ENCODE data around the gene MAPK8IP3.

MAPK8IP3 gene

DNA sequence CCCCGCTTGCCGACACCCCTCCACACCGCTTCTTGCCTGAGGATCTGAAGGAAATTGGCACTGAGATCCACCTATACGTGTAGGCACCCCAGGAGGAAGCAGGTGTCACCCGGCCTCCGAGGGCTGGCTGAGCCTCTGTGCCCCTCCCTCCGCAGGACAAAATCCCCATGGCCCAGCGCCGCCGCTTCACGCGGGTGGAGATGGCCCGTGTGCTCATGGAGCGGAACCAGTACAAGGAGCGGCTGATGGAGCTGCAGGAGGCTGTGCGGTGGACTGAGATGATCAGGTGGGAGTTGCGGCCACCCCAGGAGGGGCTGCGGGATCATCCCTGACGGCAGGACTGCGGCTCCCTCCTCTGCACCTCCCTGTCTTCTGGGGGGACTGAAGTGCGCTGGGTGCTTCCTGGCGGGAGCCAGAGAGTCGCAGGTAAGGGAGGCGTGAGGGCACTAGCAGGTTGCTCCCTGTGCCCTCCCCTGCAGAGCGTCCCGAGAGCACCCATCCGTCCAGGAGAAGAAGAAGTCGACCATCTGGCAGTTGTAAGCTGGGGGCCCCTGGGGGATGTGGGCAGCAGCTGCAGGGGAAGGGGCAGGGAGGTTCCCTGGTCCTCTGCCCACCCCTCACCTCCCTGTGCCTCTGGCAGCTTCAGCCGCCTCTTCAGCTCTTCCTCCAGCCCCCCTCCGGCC is 56.3 kb downstream of the MAPK8IP3 start:
- no peak for DNase-seq (ENCODE audit: low spot score)

- DNase-seq (ENCODE audit: low spot score) = no peak
These were observed 57.0 kb downstream of the MAPK8IP3 start for GRCh38 chr16:1762879-1763520.

DNA sequence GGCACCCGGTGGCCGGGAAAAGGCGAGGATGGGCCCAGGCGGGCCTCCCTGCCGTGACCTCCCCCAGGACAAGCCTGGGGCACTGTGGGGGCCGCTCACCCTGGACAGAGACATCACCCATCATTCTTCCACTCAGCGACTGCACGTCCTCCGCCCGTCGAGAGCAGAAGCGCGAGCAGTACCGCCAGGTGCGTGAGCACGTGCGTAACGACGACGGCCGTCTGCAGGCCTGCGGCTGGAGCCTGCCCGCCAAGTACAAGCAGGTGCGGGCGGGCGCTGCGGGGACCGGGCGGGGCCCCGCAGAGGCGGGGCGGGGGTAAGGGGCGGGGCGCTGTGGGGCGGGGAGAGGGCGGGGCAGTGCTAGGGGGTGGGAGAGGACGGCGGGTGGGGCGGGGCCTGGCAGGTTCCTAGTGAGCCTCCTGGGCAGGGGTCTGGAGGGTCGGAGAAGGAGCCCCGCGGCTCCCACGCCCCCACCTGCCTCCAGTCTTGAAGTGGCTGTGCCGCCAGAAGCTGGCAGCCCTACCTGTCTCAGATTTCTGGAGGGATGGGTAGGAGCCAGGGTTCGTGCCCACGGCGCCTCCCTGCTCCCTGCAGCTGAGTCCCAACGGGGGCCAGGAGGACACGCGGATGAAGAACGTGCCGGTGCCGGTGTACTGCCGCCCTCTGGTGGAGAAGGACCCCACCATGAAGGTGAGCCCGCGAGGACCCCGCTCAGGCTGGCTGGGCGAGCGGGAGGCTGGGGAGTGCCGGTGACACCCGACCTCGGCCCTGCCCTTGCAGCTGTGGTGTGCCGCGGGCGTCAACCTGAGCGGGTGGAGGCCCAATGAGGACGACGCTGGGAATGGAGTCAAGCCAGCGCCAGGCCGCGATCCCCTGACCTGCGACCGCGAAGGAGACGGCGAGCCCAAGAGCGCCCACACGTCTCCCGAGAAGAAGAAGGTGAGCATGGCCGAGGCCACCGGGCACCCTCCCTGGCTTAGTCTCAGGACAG is 57.8 kb downstream of the MAPK8IP3 start:
- no peak for DNase-seq (ENCODE audit: low spot score)

DNA sequence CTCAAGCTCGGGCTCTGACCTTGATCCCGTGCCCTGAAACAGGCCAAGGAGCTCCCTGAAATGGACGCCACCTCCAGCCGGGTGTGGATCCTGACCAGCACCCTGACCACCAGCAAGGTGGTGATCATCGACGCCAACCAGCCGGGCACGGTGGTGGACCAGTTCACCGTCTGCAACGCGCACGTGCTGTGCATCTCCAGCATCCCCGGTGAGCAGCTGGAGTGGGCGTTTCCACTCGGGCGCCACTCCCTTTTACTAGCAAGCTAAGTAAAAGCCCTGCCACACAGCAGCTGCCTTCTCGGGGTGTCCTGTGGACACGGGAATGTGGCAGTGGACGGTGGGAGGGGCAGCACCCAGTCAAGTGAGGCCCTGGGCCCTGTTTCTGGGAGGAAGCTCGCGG is 59.0 kb downstream of the MAPK8IP3 start:
- DNase-seq (ENCODE audit: low spot score) = no peak

DNA sequence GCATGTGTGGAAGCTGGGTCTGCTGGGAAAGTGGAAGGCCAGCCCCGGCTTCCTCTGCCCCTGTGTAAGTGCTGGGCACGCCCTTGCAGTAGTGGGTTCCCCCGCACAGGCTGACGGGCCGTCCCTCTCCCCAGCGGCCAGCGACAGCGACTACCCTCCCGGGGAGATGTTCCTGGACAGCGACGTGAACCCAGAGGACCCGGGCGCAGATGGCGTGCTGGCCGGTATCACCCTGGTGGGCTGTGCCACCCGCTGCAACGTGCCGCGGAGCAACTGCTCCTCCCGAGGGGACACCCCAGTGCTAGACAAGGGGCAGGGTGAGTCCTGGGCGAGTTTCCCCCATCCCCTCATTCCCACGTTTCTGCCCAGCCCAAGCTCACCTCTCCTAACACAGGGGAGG is 59.8 kb downstream of the MAPK8IP3 start:
- DNase-seq (ENCODE audit: low spot score) = no peak

DNA sequence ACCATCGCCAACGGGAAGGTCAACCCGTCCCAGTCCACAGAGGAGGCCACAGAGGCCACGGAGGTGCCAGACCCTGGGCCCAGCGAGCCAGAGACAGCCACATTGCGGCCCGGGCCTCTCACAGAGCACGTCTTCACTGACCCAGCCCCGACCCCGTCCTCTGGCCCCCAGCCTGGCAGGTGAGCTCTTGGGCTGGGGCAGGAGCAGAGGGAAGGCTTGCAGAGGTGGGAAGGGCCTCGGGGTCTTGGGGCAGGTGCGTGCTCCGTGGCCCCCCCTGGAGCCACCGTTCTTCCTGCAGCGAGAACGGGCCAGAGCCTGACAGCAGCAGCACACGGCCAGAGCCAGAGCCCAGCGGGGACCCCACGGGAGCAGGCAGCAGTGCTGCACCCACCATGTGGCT is 60.2 kb downstream of the MAPK8IP3 start:
- no peak for DNase-seq (ENCODE audit: low spot score)

GRCh38 chr16:1766701-1767100 is 60.7 kb downstream of the MAPK8IP3 start:
- no peak for DNase-seq (ENCODE audit: low spot score)

DNA sequence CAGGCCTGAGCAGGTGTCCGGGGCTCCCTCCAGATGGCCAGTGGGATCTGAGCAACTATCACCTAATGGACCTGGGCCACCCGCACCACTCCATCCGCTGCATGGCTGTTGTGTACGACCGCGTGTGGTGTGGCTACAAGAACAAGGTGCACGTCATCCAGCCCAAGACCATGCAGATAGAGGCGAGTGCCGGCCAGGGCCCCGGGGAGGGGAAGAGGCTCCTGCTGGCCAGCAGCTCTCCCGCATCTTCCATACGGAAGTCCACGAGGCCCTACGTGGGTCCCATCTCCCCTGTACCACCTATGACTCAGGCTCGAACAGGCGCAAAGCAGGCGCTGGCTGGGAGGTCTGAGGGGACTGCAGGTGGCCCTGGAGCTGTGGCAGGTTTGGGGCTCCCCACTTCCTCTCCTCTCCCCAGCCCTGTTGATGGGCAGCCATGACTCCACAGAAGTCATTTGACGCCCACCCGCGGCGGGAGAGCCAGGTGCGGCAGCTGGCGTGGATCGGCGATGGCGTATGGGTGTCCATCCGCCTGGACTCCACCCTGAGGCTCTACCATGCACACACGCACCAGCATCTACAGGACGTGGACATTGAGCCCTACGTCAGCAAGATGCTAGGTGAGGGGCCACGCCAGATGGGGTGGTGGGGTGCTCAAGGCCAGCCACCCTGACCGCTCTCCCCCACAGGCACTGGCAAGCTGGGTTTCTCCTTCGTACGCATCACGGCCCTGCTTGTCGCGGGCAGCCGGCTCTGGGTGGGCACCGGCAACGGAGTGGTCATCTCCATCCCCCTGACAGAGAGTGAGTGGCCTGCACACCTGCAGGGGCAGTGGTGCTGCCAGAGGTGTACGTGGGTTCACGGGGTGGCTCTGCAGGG is 61.4 kb downstream of the MAPK8IP3 start:
- DNase-seq (ENCODE audit: low spot score) = no peak

GRCh38 chr16:1768061-1768766 is 62.2 kb downstream of the MAPK8IP3 start:
- no peak for DNase-seq (ENCODE audit: low spot score)

GRCh38 chr16:1768767-1769401 is 62.9 kb downstream of the MAPK8IP3 start:
- no peak for DNase-seq (ENCODE audit: low spot score)

- DNase-seq (ENCODE audit: low spot score) = no peak
These were observed 63.7 kb downstream of the MAPK8IP3 start for GRCh38 chr16:1769402-1770300.

DNA sequence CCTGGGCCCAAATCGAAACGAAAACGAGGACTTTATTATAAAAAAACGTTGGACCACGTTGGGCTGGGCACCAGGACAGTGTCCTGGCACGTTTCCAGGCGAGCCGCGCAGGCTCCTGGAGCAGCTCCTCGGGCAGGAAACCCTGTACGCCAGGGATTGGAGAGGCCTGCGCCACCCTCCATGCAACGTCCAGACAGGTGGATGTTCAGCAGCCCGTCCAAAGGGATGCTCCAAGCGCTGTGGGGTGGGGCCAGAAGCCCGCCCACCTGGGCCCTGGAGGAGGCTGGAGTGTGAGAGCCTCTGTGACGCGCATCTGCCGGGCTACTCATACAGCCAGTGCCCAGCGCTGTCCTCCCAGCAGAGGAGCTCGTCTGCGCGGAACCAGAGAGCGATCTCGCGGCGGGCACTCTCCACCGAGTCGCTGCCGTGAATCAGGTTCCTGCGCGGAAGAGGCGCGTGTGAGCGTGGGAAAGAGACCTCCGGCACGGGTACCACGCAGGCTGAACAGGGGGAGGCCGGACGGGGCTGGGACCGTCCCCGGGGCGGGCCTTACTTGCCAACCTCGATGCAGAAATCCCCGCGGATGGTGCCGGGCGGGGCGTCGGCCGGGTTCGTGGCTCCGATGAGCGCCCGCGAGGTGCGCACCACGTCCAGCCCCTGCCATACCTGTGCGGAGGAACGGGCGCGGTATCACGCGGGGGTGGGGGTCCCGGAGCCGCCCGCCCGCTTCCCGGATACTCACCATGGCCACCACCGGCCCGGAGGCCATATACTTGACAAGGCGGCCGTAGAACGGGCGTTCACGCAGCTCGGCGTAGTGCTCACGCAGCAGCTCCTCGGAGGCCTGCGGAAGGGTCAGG is 64.6 kb downstream of the MAPK8IP3 start:
- DNase-seq (ENCODE audit: low spot score) = peak; percentile 61

DNA sequence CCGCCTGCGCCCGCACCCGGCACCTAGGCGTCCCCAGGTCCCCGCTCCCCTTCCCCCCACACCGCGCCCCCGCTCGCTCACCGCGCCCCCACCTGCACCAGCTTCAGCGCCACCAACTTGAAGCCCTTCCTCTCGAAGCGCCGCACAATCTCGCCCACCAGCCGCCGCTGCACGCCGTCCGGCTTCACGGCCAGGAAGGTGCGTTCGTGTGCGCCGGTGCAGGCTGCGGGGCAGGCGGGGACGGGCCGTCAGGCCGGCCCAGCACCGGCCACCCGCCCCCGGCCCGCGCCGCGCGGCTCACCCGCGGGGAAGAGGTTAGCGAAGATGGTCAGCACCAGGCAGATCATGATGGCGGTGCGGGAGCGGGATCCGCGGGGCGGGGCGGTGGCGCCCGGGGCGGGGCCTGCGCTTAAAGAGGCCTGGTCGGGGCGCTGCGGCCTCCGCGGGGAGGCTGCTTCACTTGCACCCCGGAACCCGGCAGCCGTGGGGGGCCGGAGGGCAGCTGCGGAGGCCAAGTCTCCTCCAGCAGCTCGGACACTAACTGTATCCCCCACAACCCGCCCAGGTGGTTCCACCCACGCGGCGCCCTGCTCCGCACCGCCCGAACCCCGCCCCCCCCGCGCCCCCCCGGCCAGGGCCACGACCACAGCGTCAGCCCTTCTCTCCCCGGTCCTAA is 65.3 kb downstream of the MAPK8IP3 start, which contains the start of gene NME3:
Gene NME3, minus strand, starts transcription at position 356 of the 676 bp plus-strand sequence. Its CDS starts 9 bp downstream, at position 347.
- peak; percentile 78 for DNase-seq (ENCODE audit: low spot score)

- no peak for DNase-seq (ENCODE audit: low spot score)
These were observed 65.9 kb downstream of the MAPK8IP3 start for GRCh38 chr16:1771864-1772361.

DNA sequence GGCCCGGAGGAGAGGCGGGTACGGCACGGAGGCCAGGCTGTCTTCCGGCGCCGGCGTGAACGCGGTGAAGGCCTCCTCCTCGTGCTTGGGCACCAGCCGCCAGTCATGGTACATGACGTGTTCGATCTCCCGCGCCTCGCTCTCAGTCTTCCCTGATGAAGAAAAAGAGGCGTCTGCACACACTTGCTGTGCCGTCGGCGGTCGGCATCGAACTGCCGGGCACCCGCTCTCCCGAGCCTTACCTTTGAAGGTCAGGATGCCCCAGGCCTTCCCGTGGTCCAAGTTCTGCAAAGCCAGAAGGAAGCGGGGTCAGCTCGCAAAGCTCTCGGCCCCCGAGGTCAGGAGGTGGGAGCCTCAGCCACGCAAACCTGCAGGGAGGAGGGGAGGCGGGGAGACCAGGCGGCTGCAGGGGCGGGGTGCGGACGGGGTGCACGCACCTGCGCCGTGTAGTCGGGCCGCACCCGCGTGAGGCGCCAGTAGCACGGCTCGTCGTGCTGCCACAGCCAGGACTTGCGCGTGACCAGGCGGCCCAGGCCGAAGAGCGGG is 66.4 kb downstream of the MAPK8IP3 start, which contains the start of gene EME2:
Gene EME2, plus strand, starts transcription at position 449 of the 546 bp plus-strand sequence. CDS start 418 bp downstream, outside the sequence.
- no peak for DNase-seq (ENCODE audit: low spot score)

DNA sequence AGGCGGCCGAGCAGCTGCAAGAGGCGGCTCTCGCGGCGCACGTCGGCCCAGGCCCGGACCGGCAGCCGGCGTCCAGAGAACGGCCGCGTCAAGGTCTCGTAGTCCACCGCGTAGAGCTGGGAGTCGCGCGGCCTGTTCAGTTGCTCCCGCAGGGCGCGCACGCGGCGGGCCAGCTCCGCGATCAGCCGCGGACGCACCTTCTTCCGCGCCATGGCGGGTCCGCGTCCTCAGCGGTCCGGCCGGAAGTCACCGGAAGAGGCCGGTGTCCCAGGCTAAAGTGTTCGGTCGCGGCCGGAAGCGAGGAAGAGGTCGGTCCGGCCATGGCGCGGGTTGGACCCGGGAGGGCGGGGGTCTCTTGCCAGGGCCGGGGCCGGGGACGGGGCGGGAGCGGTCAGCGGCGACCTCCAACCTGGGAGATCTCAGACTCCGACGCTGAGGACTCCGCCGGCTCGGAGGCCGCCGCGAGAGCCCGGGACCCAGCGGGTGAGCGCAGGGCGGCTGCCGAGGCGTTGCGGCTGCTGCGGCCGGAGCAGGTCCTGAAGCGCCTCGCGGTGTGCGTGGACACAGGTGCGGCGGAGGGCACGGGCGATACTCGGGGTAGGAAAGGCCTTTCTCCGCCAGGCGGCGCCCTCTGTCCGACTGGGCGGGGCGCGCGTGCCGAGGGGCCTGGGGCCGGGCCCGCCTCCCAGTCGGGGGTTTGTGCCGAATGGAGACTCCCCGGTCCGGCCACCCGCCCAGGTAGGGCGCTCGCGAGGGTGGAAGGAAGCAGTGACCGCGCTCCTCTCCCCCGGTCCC is 67.1 kb downstream of the MAPK8IP3 start, which contains the start of gene MRPS34:
Gene MRPS34, minus strand, starts transcription at position 227 of the 795 bp plus-strand sequence. Its CDS starts 15 bp downstream, at position 212.
- DNase-seq (ENCODE audit: low spot score) = peak; percentile 85
